ENCODE data around the gene ARHGAP10.

Gene ARHGAP10

DNA sequence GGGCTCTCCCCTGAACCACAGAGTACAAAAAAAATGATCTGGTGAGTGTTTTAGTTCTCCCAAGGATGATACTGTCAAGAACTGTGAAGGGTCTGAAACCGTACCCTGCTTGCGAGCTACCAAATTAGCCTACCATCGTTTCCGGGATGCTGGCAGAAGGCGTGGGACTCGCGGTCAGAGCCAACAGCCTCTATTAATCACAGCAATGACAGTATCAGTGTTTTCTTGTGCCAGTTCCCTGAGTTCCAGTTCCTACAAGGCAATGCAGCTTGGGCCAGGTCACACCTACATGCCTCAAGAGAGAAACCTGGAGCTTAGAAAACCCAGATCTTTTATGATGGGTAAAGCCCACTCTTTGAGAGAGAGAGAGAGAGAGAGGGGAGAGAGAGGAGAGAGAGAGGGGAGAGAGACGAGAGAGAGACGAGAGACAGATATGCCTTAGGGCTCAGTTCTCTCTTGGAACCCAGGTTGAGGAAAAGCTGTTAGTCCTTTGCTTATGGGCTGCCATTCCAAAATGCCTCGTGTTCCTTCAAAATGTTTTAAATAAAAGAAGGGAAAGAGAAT is 327.8 kb downstream of the ARHGAP10 start:
- no peak overlapping the region for H3K4me3 ChIP-seq (ENCODE audit: low read depth, low read length)
- no peak for DNase-seq (ENCODE audit: low read depth)
- TF ChIP-seq, protein P1, sequence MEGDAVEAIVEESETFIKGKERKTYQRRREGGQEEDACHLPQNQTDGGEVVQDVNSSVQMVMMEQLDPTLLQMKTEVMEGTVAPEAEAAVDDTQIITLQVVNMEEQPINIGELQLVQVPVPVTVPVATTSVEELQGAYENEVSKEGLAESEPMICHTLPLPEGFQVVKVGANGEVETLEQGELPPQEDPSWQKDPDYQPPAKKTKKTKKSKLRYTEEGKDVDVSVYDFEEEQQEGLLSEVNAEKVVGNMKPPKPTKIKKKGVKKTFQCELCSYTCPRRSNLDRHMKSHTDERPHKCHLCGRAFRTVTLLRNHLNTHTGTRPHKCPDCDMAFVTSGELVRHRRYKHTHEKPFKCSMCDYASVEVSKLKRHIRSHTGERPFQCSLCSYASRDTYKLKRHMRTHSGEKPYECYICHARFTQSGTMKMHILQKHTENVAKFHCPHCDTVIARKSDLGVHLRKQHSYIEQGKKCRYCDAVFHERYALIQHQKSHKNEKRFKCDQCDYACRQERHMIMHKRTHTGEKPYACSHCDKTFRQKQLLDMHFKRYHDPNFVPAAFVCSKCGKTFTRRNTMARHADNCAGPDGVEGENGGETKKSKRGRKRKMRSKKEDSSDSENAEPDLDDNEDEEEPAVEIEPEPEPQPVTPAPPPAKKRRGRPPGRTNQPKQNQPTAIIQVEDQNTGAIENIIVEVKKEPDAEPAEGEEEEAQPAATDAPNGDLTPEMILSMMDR (conservative IDR thresholded peaks at IDR 0.05; ENCODE audit: low read depth, low read length), result no peak

GRCh38 chr4:148060264-148061140 is 328.6 kb downstream of the ARHGAP10 start:
- DNase-seq (ENCODE audit: low read depth), result no peak
- no peak overlapping the region for H3K4me3 ChIP-seq (ENCODE audit: low read depth, low read length)
- TF ChIP-seq, protein P1 (conservative IDR thresholded peaks at IDR 0.05; ENCODE audit: low read depth, low read length), result no peak

GRCh38 chr4:148061141-148061481 is 329.2 kb downstream of the ARHGAP10 start:
- TF ChIP-seq, protein P1 (conservative IDR thresholded peaks at IDR 0.05; ENCODE audit: low read depth, low read length), result no peak
- H3K4me3 ChIP-seq (ENCODE audit: low read depth, low read length), result no peak overlapping the region
- DNase-seq (ENCODE audit: low read depth), result no peak

DNA sequence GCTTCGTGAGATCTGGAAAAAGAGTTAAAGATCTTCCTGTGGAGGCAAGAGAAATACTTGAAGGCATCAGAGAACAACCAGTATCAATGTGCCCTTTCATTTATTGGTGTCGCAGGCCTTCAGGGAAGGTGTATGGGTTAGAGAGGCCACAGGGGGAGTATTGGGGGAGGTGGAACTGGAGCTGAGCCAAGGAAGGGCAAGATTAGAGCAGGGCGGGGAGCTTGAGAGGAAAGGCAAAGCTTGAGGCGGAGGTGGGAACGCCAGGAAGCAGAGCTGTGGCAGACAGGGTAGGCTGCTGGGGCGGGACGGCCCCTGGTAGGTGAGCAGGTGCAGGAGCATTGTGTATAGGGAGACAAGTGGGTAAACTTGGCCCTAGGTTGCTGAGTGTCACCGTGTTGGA is 329.9 kb downstream of the ARHGAP10 start:
- no peak overlapping the region for H3K4me3 ChIP-seq (ENCODE audit: low read depth, low read length)
- TF ChIP-seq, protein P1 (conservative IDR thresholded peaks at IDR 0.05; ENCODE audit: low read depth, low read length), result no peak

DNA sequence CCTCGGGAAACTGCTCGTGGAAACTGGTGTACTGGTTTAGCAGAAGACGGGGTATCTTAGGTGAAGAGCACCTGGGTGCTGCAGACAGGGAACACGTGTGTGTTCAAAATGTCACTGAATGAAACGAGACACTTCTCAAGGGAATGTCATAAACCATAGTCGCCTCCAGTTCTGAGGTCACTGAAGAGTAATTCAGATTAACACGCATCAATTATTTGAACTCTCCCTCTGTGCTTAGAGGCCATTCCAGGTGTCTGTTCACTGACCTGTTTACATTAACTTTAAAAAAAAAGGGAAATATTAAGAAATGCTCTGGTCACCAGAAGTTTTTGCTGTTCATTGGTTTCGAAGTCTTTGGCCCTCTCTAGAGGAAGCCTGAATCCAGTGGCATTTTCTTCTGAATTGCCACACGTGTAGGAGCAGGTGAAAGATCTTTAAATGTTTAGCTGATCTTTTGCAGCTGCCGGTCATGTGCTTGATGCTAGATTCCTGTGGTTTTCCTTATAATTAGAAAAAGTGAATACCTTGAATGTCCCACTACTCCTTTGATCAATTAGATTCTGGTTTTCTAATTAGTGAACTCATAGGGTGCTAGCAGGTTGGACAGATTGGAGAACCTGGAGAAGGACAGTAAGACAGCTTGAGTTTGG is 330.5 kb downstream of the ARHGAP10 start:
- no peak overlapping the region for H3K4me3 ChIP-seq (ENCODE audit: low read depth, low read length)
- TF ChIP-seq, protein P1 (conservative IDR thresholded peaks at IDR 0.05; ENCODE audit: low read depth, low read length), result no peak
- no peak for DNase-seq (ENCODE audit: low read depth)

More for the DNA sequence above, 329.9 kb downstream of the ARHGAP10 start:
- DNase-seq (ENCODE audit: low read depth), result no peak

- TF ChIP-seq, protein P1 (conservative IDR thresholded peaks at IDR 0.05; ENCODE audit: low read depth, low read length), result no peak
- H3K4me3 ChIP-seq (ENCODE audit: low read depth, low read length), result no peak overlapping the region
- no peak for DNase-seq (ENCODE audit: low read depth)
Observed at GRCh38 chr4:148064451-148064850, 332.6 kb downstream of the ARHGAP10 start.

All from choroid plexus epithelial cell (primary cell).